Measurements from ENCODE around the gene GSPT1. TPM values are rescaled to one million over a fixed set of nuclear protein-coding genes. Genes with fewer than 3 reads are reported as not detected.
"Not testable (repeated sequence)": the region's sequence is repeated elsewhere in the genome, so short reads cannot be mapped to it uniquely, and the experiment has no call there.

The GSPT1 gene
- polyA plus RNA-seq, 1 donor from 2014 or later: 31.3 TPM

GRCh38 chr16:11948819-11949218, 33.1 kb upstream of the GSPT1 start:
- H3F3A ChIP-seq (ENCODE audit: insufficient read depth, low read length, poor library complexity, severe bottlenecking): no peaks in the 10 kb centered on the region
- TF ChIP-seq CTCF (IDR thresholded peaks at IDR 0.05; ENCODE audit: poor library complexity, severe bottlenecking) (no peak), SMC3 (conservative IDR thresholded peaks at IDR 0.05; ENCODE audit: poor library complexity) (no peak), EZH2 (IDR thresholded peaks at IDR 0.05; ENCODE audit: borderline replicate concordance, insufficient read depth, low read length, poor library complexity, severe bottlenecking) (no peak), REST (IDR thresholded peaks at IDR 0.05; ENCODE audit: borderline replicate concordance) (no peak), TAF1 (IDR thresholded peaks at IDR 0.05; ENCODE audit: low read depth) (no peak), POLR2AphosphoS5 (IDR thresholded peaks at IDR 0.05) (no peak), MXI1 (conservative IDR thresholded peaks at IDR 0.05; ENCODE audit: poor library complexity, severe bottlenecking) (no peak), RAD21 (conservative IDR thresholded peaks at IDR 0.05) (no peak), EP300 (conservative IDR thresholded peaks at IDR 0.05; ENCODE audit: poor library complexity, severe bottlenecking) (no peak)
- H3K4me3 ChIP-seq (ENCODE audit: low read length): no peak overlapping the region
- H3K27ac ChIP-seq (ENCODE audit: low read length): no peak overlapping the region
- no peak overlapping the region for H2AFZ ChIP-seq (ENCODE audit: low read depth, low read length)
- no peaks in the 10 kb centered on the region for H3K79me2 ChIP-seq (replicated peaks; ENCODE audit: insufficient read depth, low read length)
- no peaks in the 10 kb centered on the region for H3K9me3 ChIP-seq (ENCODE audit: low read length)
- no peaks in the 10 kb centered on the region for H4K20me1 ChIP-seq (ENCODE audit: insufficient read depth)
- no peaks in the 10 kb centered on the region for H3K27me3 ChIP-seq (ENCODE audit: insufficient read depth, low read depth, low read length)
- no peaks in the 10 kb centered on the region for H3K9me2 ChIP-seq (ENCODE audit: insufficient read depth, low read length)
- H3K4me2 ChIP-seq (ENCODE audit: low read length): no peak overlapping the region
- H3K36me3 ChIP-seq (ENCODE audit: insufficient read depth, low read length): no peaks in the 10 kb centered on the region
- H3K9ac ChIP-seq (ENCODE audit: low read length): no peak overlapping the region

- no peak for TF ChIP-seq MXI1 (conservative IDR thresholded peaks at IDR 0.05; ENCODE audit: poor library complexity, severe bottlenecking)
- no peak for TF ChIP-seq CTCF (IDR thresholded peaks at IDR 0.05; ENCODE audit: poor library complexity, severe bottlenecking)
- TF ChIP-seq RAD21 (conservative IDR thresholded peaks at IDR 0.05): no peak
- TF ChIP-seq EP300 (conservative IDR thresholded peaks at IDR 0.05; ENCODE audit: poor library complexity, severe bottlenecking): no peak
- no peak for TF ChIP-seq REST (IDR thresholded peaks at IDR 0.05; ENCODE audit: borderline replicate concordance)
- TF ChIP-seq EZH2 (IDR thresholded peaks at IDR 0.05; ENCODE audit: borderline replicate concordance, insufficient read depth, low read length, poor library complexity, severe bottlenecking): no peak
- no peak for TF ChIP-seq TAF1 (IDR thresholded peaks at IDR 0.05; ENCODE audit: low read depth)
- no peak for TF ChIP-seq SMC3 (conservative IDR thresholded peaks at IDR 0.05; ENCODE audit: poor library complexity)
- no peak for TF ChIP-seq POLR2AphosphoS5 (IDR thresholded peaks at IDR 0.05)
- H4K20me1 ChIP-seq (ENCODE audit: insufficient read depth): no peaks in the 10 kb centered on the region
- no peaks in the 10 kb centered on the region for H3K27me3 ChIP-seq (ENCODE audit: insufficient read depth, low read depth, low read length)
- H3K36me3 ChIP-seq (ENCODE audit: insufficient read depth, low read length): no peaks in the 10 kb centered on the region
- no peak overlapping the region for H3K4me2 ChIP-seq (ENCODE audit: low read length)
- no peak overlapping the region for H3K4me3 ChIP-seq (ENCODE audit: low read length)
- H2AFZ ChIP-seq (ENCODE audit: low read depth, low read length): no peak overlapping the region
- no peaks in the 10 kb centered on the region for H3K9me3 ChIP-seq (ENCODE audit: low read length)
- H3K79me2 ChIP-seq (replicated peaks; ENCODE audit: insufficient read depth, low read length): no peaks in the 10 kb centered on the region
- H3K9ac ChIP-seq (ENCODE audit: low read length): no peak overlapping the region
- no peaks in the 10 kb centered on the region for H3F3A ChIP-seq (ENCODE audit: insufficient read depth, low read length, poor library complexity, severe bottlenecking)
- H3K27ac ChIP-seq (ENCODE audit: low read length): no peak overlapping the region
- H3K9me2 ChIP-seq (ENCODE audit: insufficient read depth, low read length): no peaks in the 10 kb centered on the region
These were observed 30.7 kb upstream of the GSPT1 start for GRCh38 chr16:11946433-11946832.

GRCh38 chr16:11941945-11942344, 26.2 kb upstream of the GSPT1 start, which contains the start of gene NPIPB2:
TSS of gene NPIPB2 (minus strand) at chr16:11942045. CDS start at chr16:11942045, 0 bp downstream.
- not testable (repeated sequence) for H3K9me3 ChIP-seq (ENCODE audit: low read length)

More at GRCh38 chr16:11941945-11942344, 26.2 kb upstream of the GSPT1 start, which contains the start of gene NPIPB2:
- H3K4me2 ChIP-seq (ENCODE audit: low read length); H3K79me2 ChIP-seq (replicated peaks; ENCODE audit: insufficient read depth, low read length); H3K9me2 ChIP-seq (ENCODE audit: insufficient read depth, low read length); H3F3A ChIP-seq (ENCODE audit: insufficient read depth, low read length, poor library complexity, severe bottlenecking); H3K27ac ChIP-seq (ENCODE audit: low read length); H2AFZ ChIP-seq (ENCODE audit: low read depth, low read length); H3K9ac ChIP-seq (ENCODE audit: low read length); H3K36me3 ChIP-seq (ENCODE audit: insufficient read depth, low read length); H3K27me3 ChIP-seq (ENCODE audit: insufficient read depth, low read depth, low read length); H4K20me1 ChIP-seq (ENCODE audit: insufficient read depth); H3K4me3 ChIP-seq (ENCODE audit: low read length): not testable (repeated sequence)

Measured in neural cell (in vitro differentiated cells).